Activated CD4-positive, alpha-beta T cell treated with anti-CD3 and anti-CD28 coated beads, Interleukin-2, amount 10 ng/mL, durations not matched to agents 7 days and 5 days (primary cell): Measurements from ENCODE around the gene LMAN2. TPM values are rescaled to one million over a fixed set of nuclear protein-coding genes. Genes with fewer than 3 reads are reported as not detected.

Experiments
- CTCF ChIA-PET: fragments of 350-600 bp; sonication (Branson Sonifier 250); formaldehyde crosslinking; loops from one replicate; lab custom pipeline; 2021; ENCODE audit warnings: antibody characterized with exemption; lab: Charles Lee
- POLR2A ChIA-PET: fragments of 350-600 bp; sonication (Branson Sonifier 250); formaldehyde crosslinking; loops from one replicate; lab custom pipeline; 2021; ENCODE audit warnings: antibody characterized with exemption; lab: Charles Lee
- DNase-seq: peaks from one replicate; pipeline ENCODE4 v3.0.0-alpha.2; 2020
- H3K27ac Mint-ChIP-seq: one replicate; pipeline ENCODE4 v1.8.0; 2021; ENCODE audit warnings: mild to moderate bottlenecking, moderate library complexity, mixed read lengths
- H3K27me3 Mint-ChIP-seq: one replicate; pipeline ENCODE4 v1.8.0; 2021; ENCODE audit warnings: mixed read lengths
- H3K36me3 Mint-ChIP-seq: one replicate; pipeline ENCODE4 v1.8.0; 2021; ENCODE audit warnings: low read depth, mixed read lengths
- H3K4me1 Mint-ChIP-seq: one replicate; pipeline ENCODE4 v1.8.0; 2021; ENCODE audit warnings: mixed read lengths
- H3K4me3 Mint-ChIP-seq: one replicate; pipeline ENCODE4 v1.8.0; 2021; ENCODE audit warnings: mild to moderate bottlenecking, moderate library complexity, mixed read lengths
- H3K9me3 Mint-ChIP-seq: one replicate; pipeline ENCODE4 v1.8.0; 2021; ENCODE audit warnings: mixed read lengths
- total RNA-seq, 2 experiments: library from RNA; stranded (reverse); gene quantifications; one replicate each; pipeline ENCODE4 v1.2.3, GENCODE V29; 2021

LMAN2 gene
- total RNA-seq = 100 to 1,000 TPM; 123 to 132 TPM

- Mint-ChIP-seq H3K36me3 (peaks cover 39% of the 10 kb centered on the region), H3K9me3 (peaks cover 12% of the 10 kb centered on the region), H3K27me3 (no peaks in the 10 kb centered on the region), H3K4me1 (peaks cover 75% of the 10 kb centered on the region), H3K4me3 (peak within 1 kb of the TSS; percentile 93), H3K27ac (peak within 1 kb of the TSS; percentile 100)
- ChIA-PET POLR2A (interaction anchor here (1.2 kb wide), 2 partner anchors 10 to 39 kb away, joined by 3 read pairs; no protein-coding TSS in a partner anchor), CTCF (interaction anchor here (0.6 to 17.1 kb wide), 13 partner anchors 10 to 102 kb away, joined by 3 to 145 read pairs (median 4); no protein-coding TSS in a partner anchor)
- peak; percentile 95 for DNase-seq
These were observed at the start of gene LMAN2 for GRCh38 chr5:177351392-177352329. Gene LMAN2, minus strand, starts transcription at chr5:177351668. Its CDS starts 21 bp downstream, at chr5:177351647.

- Mint-ChIP-seq H3K27ac (no peak within 1 kb of the TSS), H3K36me3 (no peaks in the 10 kb centered on the region), H3K27me3 (peaks cover 27% of the 10 kb centered on the region), H3K4me3 (no peak within 1 kb of the TSS), H3K4me1 (peaks cover 27% of the 10 kb centered on the region), H3K9me3 (no peaks in the 10 kb centered on the region)
- ChIA-PET CTCF (interaction anchor here (4.4 to 53.2 kb wide), 5 partner anchors 9 to 286 kb away, joined by 19 to 1643 read pairs (median 156); partner anchors contain the start of genes DBN1, GRK6 and PRR7), POLR2A (no interaction called here)
- DNase-seq = no peak
These were observed 48.8 kb upstream of the LMAN2 start, which contains the start of gene PFN3 for GRCh38 chr5:177399997-177400868. Gene PFN3, minus strand, starts transcription at chr5:177400661. Its CDS starts 85 bp downstream, at chr5:177400576.

DNA sequence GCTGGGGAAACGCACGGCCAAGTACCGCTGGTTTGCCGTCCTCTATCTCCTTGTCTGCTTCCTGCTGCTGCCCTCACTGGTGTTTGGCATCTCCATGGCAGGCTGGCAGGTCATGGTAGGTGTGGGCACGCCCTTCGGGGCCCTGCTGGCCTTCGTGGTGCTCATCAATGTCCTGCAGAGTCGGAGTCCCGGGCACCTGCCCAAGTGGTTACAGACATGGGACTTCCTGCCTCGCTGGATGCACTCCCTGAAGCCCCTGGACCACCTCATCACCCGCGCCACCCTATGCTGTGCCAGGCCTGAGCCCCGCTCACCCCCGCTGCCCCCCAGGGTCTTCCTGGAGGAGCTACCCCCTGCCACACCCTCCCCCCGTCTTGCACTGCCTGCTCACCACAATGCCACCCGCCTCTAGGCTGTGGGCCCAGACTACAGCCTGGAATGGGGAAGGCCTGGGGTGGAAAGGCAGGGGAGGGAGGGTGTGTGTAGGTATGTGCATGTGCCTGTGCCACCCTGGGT, 46.5 kb upstream of the LMAN2 start:
- Mint-ChIP-seq H3K4me1 (peaks cover 12% of the 10 kb centered on the region), H3K9me3 (no peaks in the 10 kb centered on the region), H3K4me3 (no peak overlapping the region), H3K27me3 (peaks cover 23% of the 10 kb centered on the region), H3K27ac (no peak overlapping the region), H3K36me3 (no peaks in the 10 kb centered on the region)
- POLR2A ChIA-PET = no interaction called here
- CTCF ChIA-PET = interaction anchor here (1.0 to 53.2 kb wide), 3 partner anchors 9 to 61 kb away, joined by 3 to 1643 read pairs (median 3); partner anchors contain the start of genes DBN1 and PRR7
- DNase-seq = no peak

DNA sequence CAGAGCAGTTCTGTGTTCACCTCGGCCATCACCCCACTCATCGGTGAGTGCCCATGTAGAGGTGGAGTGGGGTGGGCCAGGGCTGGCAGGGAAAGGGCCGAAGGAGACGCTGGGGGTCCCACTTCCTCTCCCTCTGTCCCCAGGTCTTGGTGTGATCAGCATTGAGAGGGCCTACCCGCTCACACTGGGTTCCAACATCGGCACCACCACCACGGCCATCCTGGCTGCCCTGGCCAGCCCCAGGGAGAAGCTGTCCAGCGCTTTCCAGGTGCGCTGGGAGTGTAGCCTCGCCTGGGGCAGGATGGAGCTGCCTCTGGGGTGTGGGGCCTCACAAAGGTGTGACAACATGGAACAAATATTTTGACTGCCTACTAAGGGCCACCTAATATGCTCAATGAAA, 45.3 kb upstream of the LMAN2 start:
- ChIA-PET POLR2A (no interaction called here), CTCF (interaction anchor here (1.1 to 53.2 kb wide), 2 partner anchors 11 to 62 kb away, joined by 3 to 1643 read pairs; partner anchors contain the start of genes DBN1 and PRR7)
- H3K4me1 Mint-ChIP-seq = peaks cover under 1% of the 10 kb centered on the region
- DNase-seq = no peak
- H3K9me3 Mint-ChIP-seq = no peaks in the 10 kb centered on the region
- H3K27me3 Mint-ChIP-seq = peaks cover 12% of the 10 kb centered on the region
- H3K27ac Mint-ChIP-seq = no peak overlapping the region
- H3K36me3 Mint-ChIP-seq = no peaks in the 10 kb centered on the region
- H3K4me3 Mint-ChIP-seq = no peak overlapping the region

- peaks cover 4% of the 10 kb centered on the region for H3K27me3 Mint-ChIP-seq
These were observed 44.6 kb upstream of the LMAN2 start for GRCh38 chr5:177396078-177396477.

DNA sequence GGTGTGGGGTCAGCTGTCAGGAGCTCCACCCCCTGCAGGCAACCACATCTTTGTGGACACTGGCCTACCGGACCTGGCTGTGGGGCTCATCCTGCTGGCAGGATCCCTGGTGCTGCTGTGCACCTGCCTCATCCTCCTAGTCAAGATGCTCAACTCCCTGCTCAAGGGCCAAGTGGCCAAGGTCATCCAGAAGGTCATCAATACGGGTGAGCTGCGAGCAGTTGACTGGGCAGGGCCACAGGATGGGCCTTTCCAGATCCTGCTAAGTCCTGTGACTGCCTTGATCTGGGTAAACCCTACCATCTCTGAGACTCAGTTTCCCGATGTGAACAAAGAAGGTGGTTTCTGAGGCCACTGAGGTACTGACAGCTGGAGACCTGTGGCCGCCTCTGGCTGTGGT, 42.5 kb upstream of the LMAN2 start:
- Mint-ChIP-seq H3K9me3 (no peaks in the 10 kb centered on the region), H3K36me3 (no peaks in the 10 kb centered on the region), H3K4me1 (peaks cover 25% of the 10 kb centered on the region), H3K27me3 (peaks cover 4% of the 10 kb centered on the region), H3K4me3 (no peak overlapping the region), H3K27ac (no peak overlapping the region)
- DNase-seq = no peak
- ChIA-PET CTCF (interaction anchor here (1.2 to 53.2 kb wide), 4 partner anchors 8 to 65 kb away, joined by 3 to 1643 read pairs (median 80); partner anchors contain the start of genes DBN1, PFN3 and PRR7), POLR2A (no interaction called here)

More at GRCh38 chr5:177396078-177396477, 44.6 kb upstream of the LMAN2 start:
- H3K27ac Mint-ChIP-seq = no peak overlapping the region
- peaks cover 5% of the 10 kb centered on the region for H3K4me1 Mint-ChIP-seq
- H3K4me3 Mint-ChIP-seq = no peak overlapping the region
- CTCF ChIA-PET = interaction anchor here (1.0 to 53.2 kb wide), 3 partner anchors 8 to 97 kb away, joined by 3 to 1643 read pairs (median 4); partner anchors contain the start of genes DBN1 and PRR7
- H3K9me3 Mint-ChIP-seq = no peaks in the 10 kb centered on the region
- no peaks in the 10 kb centered on the region for H3K36me3 Mint-ChIP-seq
- POLR2A ChIA-PET = no interaction called here
- no peak for DNase-seq

- Mint-ChIP-seq H3K36me3 (no peaks in the 10 kb centered on the region), H3K27me3 (peaks cover 4% of the 10 kb centered on the region), H3K4me1 (peaks cover 32% of the 10 kb centered on the region), H3K9me3 (no peaks in the 10 kb centered on the region), H3K27ac (no peak overlapping the region), H3K4me3 (no peak overlapping the region)
- no peak for DNase-seq
- ChIA-PET POLR2A (no interaction called here), CTCF (interaction anchor here (1.2 to 53.2 kb wide), 6 partner anchors 9 to 108 kb away, joined by 3 to 1643 read pairs (median 4); partner anchors contain the start of genes DBN1, PFN3 and PRR7)
These were observed 41.8 kb upstream of the LMAN2 start for GRCh38 chr5:177393206-177393765.

DNA sequence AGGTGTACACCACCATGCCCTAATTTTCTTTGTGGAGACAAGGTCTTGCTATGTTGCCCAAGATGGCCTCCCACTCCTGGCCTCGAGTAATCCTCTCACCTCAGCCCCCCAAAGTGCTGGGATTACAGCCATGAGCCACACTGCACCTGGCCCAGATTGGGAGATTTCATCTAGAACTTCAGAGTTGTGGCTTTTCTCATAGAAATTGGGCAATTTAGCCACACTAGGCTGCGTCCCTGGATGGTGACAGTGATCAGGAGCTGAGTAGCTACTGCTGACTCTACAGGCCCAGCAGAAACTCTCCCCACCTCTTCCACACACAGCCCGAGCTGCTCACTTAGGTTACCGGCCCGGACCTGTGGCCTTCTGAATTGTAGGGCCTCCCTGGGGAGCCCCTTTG, 41.3 kb upstream of the LMAN2 start:
- peaks cover 34% of the 10 kb centered on the region for H3K4me1 Mint-ChIP-seq
- CTCF ChIA-PET = interaction anchor here (0.6 to 53.2 kb wide), 10 partner anchors 10 to 236 kb away, joined by 3 to 1643 read pairs (median 4); partner anchors contain the start of genes DBN1, PDLIM7, PFN3 and PRR7
- no peak overlapping the region for H3K4me3 Mint-ChIP-seq
- POLR2A ChIA-PET = no interaction called here
- no peaks in the 10 kb centered on the region for H3K36me3 Mint-ChIP-seq
- H3K27me3 Mint-ChIP-seq = peaks cover 4% of the 10 kb centered on the region
- DNase-seq = no peak
- no peak overlapping the region for H3K27ac Mint-ChIP-seq
- no peaks in the 10 kb centered on the region for H3K9me3 Mint-ChIP-seq

DNA sequence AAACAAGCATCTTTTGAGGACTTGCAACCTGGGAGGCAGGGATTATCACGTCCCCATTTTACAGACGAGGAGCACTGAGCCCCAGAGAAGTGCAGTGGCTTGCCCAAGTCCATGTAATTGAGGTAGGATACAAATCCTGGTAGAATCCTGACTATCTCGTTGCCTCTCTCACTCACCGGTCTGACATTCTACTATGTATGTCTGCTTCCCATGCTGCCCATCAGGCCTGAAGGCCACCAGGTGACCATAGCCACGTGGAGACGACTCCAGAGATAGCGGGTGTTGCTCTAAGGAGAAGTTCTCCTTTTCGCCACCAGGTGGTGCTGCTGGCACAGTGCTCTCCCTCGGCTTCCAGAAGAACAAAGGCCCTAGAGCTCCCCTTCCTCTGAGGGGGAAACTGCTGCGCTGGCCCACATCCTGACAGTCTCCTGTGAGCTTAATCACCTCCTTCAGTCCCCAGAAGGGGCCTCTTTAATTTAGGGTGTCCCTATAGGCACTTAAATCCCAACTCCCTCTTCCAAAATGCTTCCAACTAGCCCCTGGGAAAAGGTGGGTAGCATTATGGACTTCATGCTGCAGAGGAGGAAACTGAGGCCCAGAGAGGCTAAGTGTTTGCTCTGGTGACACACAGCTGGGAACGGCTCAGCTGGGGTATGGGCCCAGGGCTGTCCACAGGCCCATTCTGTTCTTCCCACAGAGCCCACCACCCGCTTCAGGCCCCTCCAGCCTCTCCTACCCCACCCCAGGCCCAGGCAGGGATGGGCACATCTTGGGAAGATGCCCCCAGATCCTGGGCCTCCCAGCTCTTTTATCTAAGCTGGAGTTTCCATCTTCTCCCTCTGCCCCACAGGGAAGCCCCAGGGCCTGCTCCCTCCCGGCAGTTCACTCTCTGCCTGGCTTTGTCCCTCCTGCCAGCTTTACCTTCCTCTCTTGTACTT, 39.2 kb upstream of the LMAN2 start:
- Mint-ChIP-seq H3K27ac (peak overlapping the region; percentile 84), H3K4me1 (peaks cover 34% of the 10 kb centered on the region), H3K36me3 (no peaks in the 10 kb centered on the region), H3K4me3 (no peak overlapping the region), H3K27me3 (peaks cover 7% of the 10 kb centered on the region), H3K9me3 (no peaks in the 10 kb centered on the region)
- peak; percentile 90 for DNase-seq
- CTCF ChIA-PET = interaction anchor here (0.6 to 53.2 kb wide), 38 partner anchors 12 to 277 kb away, joined by 3 to 1643 read pairs (median 7); partner anchors contain the start of genes DBN1, DOK3, F12 and GRK6
- POLR2A ChIA-PET = interaction anchor here (0.6 kb wide), 3 partner anchors 55 to 112 kb away, joined by 3 to 4 read pairs (median 3); no protein-coding TSS in a partner anchor

GRCh38 chr5:177389241-177390169, 38.0 kb upstream of the LMAN2 start:
- ChIA-PET CTCF (interaction anchor here (0.6 to 53.2 kb wide), 30 partner anchors 9 to 276 kb away, joined by 3 to 1643 read pairs (median 7); partner anchors contain the start of genes DBN1, DOK3, F12 and LMAN2), POLR2A (interaction anchor here (0.6 to 1.2 kb wide), 2 partner anchors 66 to 113 kb away, joined by 3 to 4 read pairs; no protein-coding TSS in a partner anchor)
- Mint-ChIP-seq H3K4me1 (peaks cover 39% of the 10 kb centered on the region), H3K36me3 (no peaks in the 10 kb centered on the region), H3K27me3 (peaks cover 5% of the 10 kb centered on the region), H3K4me3 (peak overlapping the region; percentile 30), H3K27ac (peak overlapping the region; percentile 84), H3K9me3 (no peaks in the 10 kb centered on the region)
- peak; percentile 47 for DNase-seq
